SK-N-SH (cell line): Measurements from ENCODE around the gene SLCO3A1. TPM values are rescaled to one million over a fixed set of nuclear protein-coding genes. Genes with fewer than 3 reads are reported as not detected.

Experiments used
- CTCF ChIA-PET: fragments of 300-600, 350-600 bp; formaldehyde crosslinking; extraction: SDS; loops from one replicate; lab custom pipeline; 2021; lab: Yijun Ruan, JAX
- POLR2A ChIA-PET: fragments of 350-600 bp; sonication (Branson Sonifier 250); formaldehyde crosslinking; extraction: SDS; loops from one replicate; lab custom pipeline; 2020; ENCODE audit warnings: antibody characterized with exemption, inconsistent platforms; lab: Yijun Ruan, JAX
- DNase-seq: peaks from one replicate; pipeline ENCODE4 v3.0.0; 2012
- H2AFZ ChIP-seq: fragments of 200-600 bp; sonication (generic); 2 replicates; pipeline ENCODE4 v1.8.1; 2016; ENCODE audit warnings: antibody characterized with exemption, mild to moderate bottlenecking, low read depth
- H3F3A ChIP-seq: fragments of 200-600 bp; sonication (generic); replicated peaks from 2 replicates; pipeline ENCODE3; 2016; ENCODE audit warnings: antibody characterized with exemption, mild to moderate bottlenecking; ENCODE audit not compliant: insufficient read depth
- H3K27ac ChIP-seq, 2 experiments: fragments of 200-500 bp in 1 of 2; fragments of 200-600 bp in 1 of 2; sonication (Bioruptor generic) in 1 of 2; sonication (generic), shearing (Covaris generic) in 1 of 2; 2 replicates each; pipeline versions ENCODE4 v1.5.1 to v1.6.1; 2014 to 2016; ENCODE audit warnings: low read depth in 2 of 2, inconsistent platforms in 1 of 2, low read length in 1 of 2, mild to moderate bottlenecking in 1 of 2, mixed read lengths in 1 of 2
- H3K27me3 ChIP-seq: fragments of 200-600 bp; sonication (generic), shearing (Covaris generic); 2 replicates; pipeline ENCODE4 v1.6.1; 2016; ENCODE audit warnings: mixed run types; ENCODE audit not compliant: insufficient read depth
- H3K36me3 ChIP-seq, 2 experiments: fragments of 200-500 bp in 1 of 2; fragments of 200-600 bp in 1 of 2; sonication (Bioruptor generic) in 1 of 2; sonication (generic) in 1 of 2; replicated peaks in 1 of 2; 2 replicates each; pipeline versions ENCODE3 to v1.5.1; 2014 to 2016; ENCODE audit warnings: low read length in 1 of 2, mild to moderate bottlenecking in 1 of 2; ENCODE audit not compliant: insufficient read depth in 2 of 2, control insufficient read depth in 1 of 2
- H3K4me1 ChIP-seq, 2 experiments: fragments of 200-500 bp in 1 of 2; fragments of 200-600 bp in 1 of 2; sonication (Bioruptor generic) in 1 of 2; sonication (generic), shearing (Covaris generic) in 1 of 2; 2 replicates each; pipeline versions ENCODE4 v1.5.1 to v1.6.1; 2014 to 2016; ENCODE audit warnings: low read depth in 1 of 2, low read length in 1 of 2, mixed run types in 1 of 2; ENCODE audit not compliant: insufficient read depth in 2 of 2, control insufficient read depth in 1 of 2
- H3K4me2 ChIP-seq: fragments of 200-600 bp; sonication (generic), shearing (Covaris generic); 2 replicates; pipeline ENCODE4 v1.6.1; 2017; ENCODE audit warnings: mixed run types
- H3K4me3 ChIP-seq, 2 experiments: fragments of 200-500 bp in 1 of 2; fragments of 200-600 bp in 1 of 2; sonication (Bioruptor generic) in 1 of 2; sonication (generic), shearing (Covaris generic) in 1 of 2; 2 replicates each; pipeline versions ENCODE4 v1.5.1 to v1.8.1; 2014 to 2016; ENCODE audit warnings: low read depth in 2 of 2, inconsistent platforms in 1 of 2, low read length in 1 of 2, mild to moderate bottlenecking in 1 of 2, mixed read lengths in 1 of 2, moderate library complexity in 1 of 2
- H3K79me2 ChIP-seq: fragments of 200-600 bp; sonication (generic); 2 replicates; pipeline ENCODE4 v1.8.1; 2017; ENCODE audit warnings: mild to moderate bottlenecking; ENCODE audit not compliant: insufficient read depth
- H3K9ac ChIP-seq: fragments of 200-600 bp; sonication (generic); 2 replicates; pipeline ENCODE4 v1.6.1; 2017; ENCODE audit warnings: mixed run types
- H3K9me2 ChIP-seq: fragments of 200-600 bp; sonication (generic); 2 replicates; pipeline ENCODE4 v1.6.1; 2017; ENCODE audit warnings: mixed run types
- H3K9me3 ChIP-seq: fragments of 200-600 bp; sonication (generic); 2 replicates; pipeline ENCODE4 v1.6.1; 2017; ENCODE audit warnings: mixed run types, mild to moderate bottlenecking, moderate library complexity
- H4K20me1 ChIP-seq: fragments of 200-600 bp; sonication (generic); 2 replicates; pipeline ENCODE4 v1.6.1; 2017; ENCODE audit warnings: mild to moderate bottlenecking, mixed run types; ENCODE audit not compliant: insufficient read depth
- CHD2 ChIP-seq: fragments of 150-350 bp; IDR thresholded peaks from 2 replicates; pipeline ENCODE4 v1.6.1; 2018; ENCODE audit warnings: low read length; ENCODE audit not compliant: partially characterized antibody
- EZH2phosphoT487 ChIP-seq: fragments of 200-600 bp; sonication (generic); IDR thresholded peaks from 2 replicates; pipeline ENCODE4 v1.6.1; 2017; ENCODE audit warnings: low read depth, mixed run types, mild to moderate bottlenecking, antibody characterized with exemption, moderate library complexity, borderline replicate concordance
- FOSL2 ChIP-seq: IDR thresholded peaks from 2 replicates; pipeline ENCODE4 v1.4.0; 2012; ENCODE audit warnings: low read depth, mild to moderate bottlenecking, moderate library complexity, borderline replicate concordance
- FOXM1 ChIP-seq: IDR thresholded peaks from 2 replicates; pipeline ENCODE4 v1.4.0; 2012; ENCODE audit warnings: low read depth, mild to moderate bottlenecking
- GABPA ChIP-seq: IDR thresholded peaks from 2 replicates; pipeline ENCODE4 v1.4.0; 2012; ENCODE audit warnings: low read depth, mild to moderate bottlenecking
- GATA2 ChIP-seq: sonication (generic); formaldehyde crosslinking; IDR thresholded peaks from 2 replicates; pipeline ENCODE4 v1.5.0; 2020; ENCODE audit warnings: mild to moderate bottlenecking, missing genetic modification reagents
- MXI1 ChIP-seq: IDR thresholded peaks from 2 replicates; pipeline ENCODE4 v1.6.1; 2012; ENCODE audit warnings: mild to moderate bottlenecking, low read depth, low read length, improper control_type of control experiment
- NFIC ChIP-seq: IDR thresholded peaks from 2 replicates; pipeline ENCODE4 v1.4.0; 2012; ENCODE audit warnings: borderline replicate concordance
- NRF1 ChIP-seq: IDR thresholded peaks from 2 replicates; pipeline ENCODE4 v1.6.1; 2012; ENCODE audit warnings: low read depth, mild to moderate bottlenecking, low read length
- POLR2AphosphoS5 ChIP-seq: IDR thresholded peaks from 2 replicates; pipeline ENCODE4 v1.6.1; 2012; ENCODE audit warnings: low read depth, low read length
- RAD21 ChIP-seq: IDR thresholded peaks from 2 replicates; pipeline ENCODE4 v1.6.1; 2012; ENCODE audit warnings: mild to moderate bottlenecking, low read length
- RXRA ChIP-seq: IDR thresholded peaks from 2 replicates; pipeline ENCODE4 v1.4.0; 2012; ENCODE audit warnings: low read depth, mild to moderate bottlenecking, borderline replicate concordance
- TAF1 ChIP-seq: IDR thresholded peaks from 2 replicates; pipeline ENCODE4 v1.6.1; 2012; ENCODE audit warnings: low read depth, mild to moderate bottlenecking, low read length, moderate library complexity, borderline replicate concordance
- TCF12 ChIP-seq: IDR thresholded peaks from 2 replicates; pipeline ENCODE4 v1.4.0; 2012
- YY1 ChIP-seq: IDR thresholded peaks from 2 replicates; pipeline ENCODE4 v1.4.0; 2012; ENCODE audit warnings: low read depth, mild to moderate bottlenecking
- WGBS: methylation state at CpG from one replicate; pipeline ENCODE4 v1.1.6; 2017; ENCODE audit warnings: low lambda C conversion rate; 5-methylcytosine and 5-hydroxymethylcytosine counted together
- polyA plus RNA-seq, 3 experiments: library from polyadenylated mRNA; depleted of rRNA; stranded (reverse); fragments of >200 nt; gene quantifications; 2 replicates each; pipeline ENCODE4 v1.2.3, GENCODE V29; 2012
- TF ChIP-seq, protein P1 (sequence below): IDR thresholded peaks from 2 replicates; pipeline ENCODE4; 2012
- TF ChIP-seq, protein P2 (sequence below): fragments of 200-600 bp; sonication (generic); IDR thresholded peaks from 2 replicates; pipeline ENCODE4 v1.6.1; 2017; ENCODE audit warnings: antibody characterized with exemption, mild to moderate bottlenecking, moderate library complexity
- TF ChIP-seq, protein P3 (sequence below): IDR thresholded peaks from 2 replicates; pipeline ENCODE4 v1.6.1; 2012; ENCODE audit warnings: mild to moderate bottlenecking, low read depth, low read length, moderate library complexity
- TF ChIP-seq, protein P4 (sequence below): IDR thresholded peaks from 2 replicates; pipeline ENCODE4 v1.4.0; 2012; ENCODE audit warnings: low read depth
- TF ChIP-seq, protein P5 (sequence below): IDR thresholded peaks from 2 replicates; pipeline ENCODE4 v1.4.0; 2012; ENCODE audit warnings: low read depth, borderline replicate concordance
- TF ChIP-seq, protein P6 (sequence below): fragments of 150-350 bp; IDR thresholded peaks from 2 replicates; pipeline ENCODE4 v1.6.1; 2017; ENCODE audit warnings: antibody characterized with exemption, low read length, low read depth, borderline replicate concordance

SLCO3A1 gene
- polyA plus RNA-seq, 1 of the 3 experiments (the other 2 are of a cell fraction): 19.7 TPM

DNA sequence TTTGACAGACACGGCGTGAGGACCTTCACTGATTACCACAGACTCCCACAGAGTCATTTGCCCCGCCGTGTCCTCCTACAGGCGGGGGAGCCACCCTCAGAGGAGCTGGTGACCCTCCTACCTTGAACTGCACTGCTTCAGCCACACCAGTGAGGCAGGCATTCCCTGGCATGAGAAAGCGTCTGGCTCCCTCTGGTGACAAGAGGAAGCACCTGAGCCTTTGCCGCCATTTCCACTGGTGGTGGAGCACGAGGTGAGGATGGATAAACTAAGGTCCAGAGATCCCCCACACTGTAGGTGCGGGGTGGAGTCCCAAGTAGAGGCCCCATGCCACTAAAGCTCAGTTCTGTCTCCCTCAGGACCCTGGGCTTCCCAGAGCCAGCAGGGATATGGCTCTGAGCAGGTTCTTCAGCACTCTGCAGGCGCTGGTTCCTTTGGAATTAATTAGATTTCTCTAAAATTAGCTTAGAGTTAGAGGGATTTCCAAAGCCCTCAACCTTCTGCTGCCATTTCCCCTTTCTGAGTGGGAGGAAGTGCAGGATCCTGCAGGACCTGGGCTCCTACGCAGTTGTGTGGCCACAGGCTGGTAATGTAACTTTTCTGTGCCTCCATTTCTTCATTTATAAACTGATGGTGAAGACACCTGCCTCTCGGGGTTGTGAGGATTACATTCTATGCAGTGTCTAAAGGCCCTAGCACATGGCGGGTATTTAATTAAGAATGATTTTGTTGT, 224.0 kb downstream of the SLCO3A1 start (continued):
- TF ChIP-seq, protein P1, sequence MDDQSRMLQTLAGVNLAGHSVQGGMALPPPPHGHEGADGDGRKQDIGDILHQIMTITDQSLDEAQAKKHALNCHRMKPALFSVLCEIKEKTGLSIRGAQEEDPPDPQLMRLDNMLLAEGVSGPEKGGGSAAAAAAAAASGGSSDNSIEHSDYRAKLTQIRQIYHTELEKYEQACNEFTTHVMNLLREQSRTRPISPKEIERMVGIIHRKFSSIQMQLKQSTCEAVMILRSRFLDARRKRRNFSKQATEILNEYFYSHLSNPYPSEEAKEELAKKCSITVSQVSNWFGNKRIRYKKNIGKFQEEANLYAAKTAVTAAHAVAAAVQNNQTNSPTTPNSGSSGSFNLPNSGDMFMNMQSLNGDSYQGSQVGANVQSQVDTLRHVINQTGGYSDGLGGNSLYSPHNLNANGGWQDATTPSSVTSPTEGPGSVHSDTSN: no peak
- no peak for TF ChIP-seq EZH2phosphoT487
- TF ChIP-seq GABPA: no peak
- no peak for TF ChIP-seq GATA2 (CRISPR knock-in tag)
- no peak for TF ChIP-seq RXRA

DNA sequence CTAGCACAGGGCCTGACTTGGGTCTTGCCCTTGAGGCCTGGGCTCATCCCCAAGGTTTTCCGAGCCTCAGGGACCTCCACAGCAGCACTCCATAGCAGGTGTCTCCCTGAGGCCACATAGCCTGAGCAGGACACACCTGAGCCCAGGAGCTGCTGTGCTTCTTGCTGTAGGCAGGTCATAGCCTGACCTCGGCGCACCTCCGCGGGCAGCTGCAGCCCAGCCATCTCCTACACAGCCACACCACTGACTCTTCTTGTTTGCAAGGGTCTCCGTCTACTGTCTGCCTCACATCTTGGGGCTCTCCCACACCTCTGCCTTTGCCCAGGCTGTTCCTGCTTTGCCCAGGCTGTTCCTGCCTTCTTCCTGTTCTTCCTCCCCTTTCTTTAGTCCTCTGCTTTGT, 224.8 kb downstream of the SLCO3A1 start:
- CTCF ChIA-PET: interaction anchor here (0.6 to 9.5 kb wide), 44 partner anchors 10 to 806 kb away, joined by 3 to 112 read pairs (median 5); partner anchors contain the start of gene SLCO3A1
- H3F3A ChIP-seq: no peaks in the 10 kb centered on the region
- 99% methylated on average over 5 of the region's 6 CpGs for WGBS

More for the DNA sequence above, 224.8 kb downstream of the SLCO3A1 start:
- no peak for DNase-seq
- Histone ChIP-seq H3K4me3 (no peak overlapping the region), H4K20me1 (no peaks in the 10 kb centered on the region), H3K4me1 (peaks cover 0 to 16% of the 10 kb centered on the region in 2 experiments; a peak in 2 of 4 replicates), H3K27ac (no peak overlapping the region), H3K9me2 (no peaks in the 10 kb centered on the region), H3K36me3 (no peaks in the 10 kb centered on the region), H3K27me3 (no peaks in the 10 kb centered on the region), H3K4me2 (no peak overlapping the region), H3K9me3 (no peaks in the 10 kb centered on the region), H3K9ac (no peak overlapping the region), H3K79me2 (no peaks in the 10 kb centered on the region), H2AFZ (no peak overlapping the region)
- TF ChIP-seq NFIC (no peak), EZH2phosphoT487 (no peak), POLR2AphosphoS5 (no peak), MXI1 (no peak), YY1 (no peak), RXRA (no peak), FOXM1 (no peak), TAF1 (no peak), NRF1 (no peak), FOSL2 (no peak), TCF12 (no peak), CHD2 (no peak), RAD21 (no peak)
- TF ChIP-seq, protein P2, sequence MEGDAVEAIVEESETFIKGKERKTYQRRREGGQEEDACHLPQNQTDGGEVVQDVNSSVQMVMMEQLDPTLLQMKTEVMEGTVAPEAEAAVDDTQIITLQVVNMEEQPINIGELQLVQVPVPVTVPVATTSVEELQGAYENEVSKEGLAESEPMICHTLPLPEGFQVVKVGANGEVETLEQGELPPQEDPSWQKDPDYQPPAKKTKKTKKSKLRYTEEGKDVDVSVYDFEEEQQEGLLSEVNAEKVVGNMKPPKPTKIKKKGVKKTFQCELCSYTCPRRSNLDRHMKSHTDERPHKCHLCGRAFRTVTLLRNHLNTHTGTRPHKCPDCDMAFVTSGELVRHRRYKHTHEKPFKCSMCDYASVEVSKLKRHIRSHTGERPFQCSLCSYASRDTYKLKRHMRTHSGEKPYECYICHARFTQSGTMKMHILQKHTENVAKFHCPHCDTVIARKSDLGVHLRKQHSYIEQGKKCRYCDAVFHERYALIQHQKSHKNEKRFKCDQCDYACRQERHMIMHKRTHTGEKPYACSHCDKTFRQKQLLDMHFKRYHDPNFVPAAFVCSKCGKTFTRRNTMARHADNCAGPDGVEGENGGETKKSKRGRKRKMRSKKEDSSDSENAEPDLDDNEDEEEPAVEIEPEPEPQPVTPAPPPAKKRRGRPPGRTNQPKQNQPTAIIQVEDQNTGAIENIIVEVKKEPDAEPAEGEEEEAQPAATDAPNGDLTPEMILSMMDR: no peak
- TF ChIP-seq, protein P3, sequence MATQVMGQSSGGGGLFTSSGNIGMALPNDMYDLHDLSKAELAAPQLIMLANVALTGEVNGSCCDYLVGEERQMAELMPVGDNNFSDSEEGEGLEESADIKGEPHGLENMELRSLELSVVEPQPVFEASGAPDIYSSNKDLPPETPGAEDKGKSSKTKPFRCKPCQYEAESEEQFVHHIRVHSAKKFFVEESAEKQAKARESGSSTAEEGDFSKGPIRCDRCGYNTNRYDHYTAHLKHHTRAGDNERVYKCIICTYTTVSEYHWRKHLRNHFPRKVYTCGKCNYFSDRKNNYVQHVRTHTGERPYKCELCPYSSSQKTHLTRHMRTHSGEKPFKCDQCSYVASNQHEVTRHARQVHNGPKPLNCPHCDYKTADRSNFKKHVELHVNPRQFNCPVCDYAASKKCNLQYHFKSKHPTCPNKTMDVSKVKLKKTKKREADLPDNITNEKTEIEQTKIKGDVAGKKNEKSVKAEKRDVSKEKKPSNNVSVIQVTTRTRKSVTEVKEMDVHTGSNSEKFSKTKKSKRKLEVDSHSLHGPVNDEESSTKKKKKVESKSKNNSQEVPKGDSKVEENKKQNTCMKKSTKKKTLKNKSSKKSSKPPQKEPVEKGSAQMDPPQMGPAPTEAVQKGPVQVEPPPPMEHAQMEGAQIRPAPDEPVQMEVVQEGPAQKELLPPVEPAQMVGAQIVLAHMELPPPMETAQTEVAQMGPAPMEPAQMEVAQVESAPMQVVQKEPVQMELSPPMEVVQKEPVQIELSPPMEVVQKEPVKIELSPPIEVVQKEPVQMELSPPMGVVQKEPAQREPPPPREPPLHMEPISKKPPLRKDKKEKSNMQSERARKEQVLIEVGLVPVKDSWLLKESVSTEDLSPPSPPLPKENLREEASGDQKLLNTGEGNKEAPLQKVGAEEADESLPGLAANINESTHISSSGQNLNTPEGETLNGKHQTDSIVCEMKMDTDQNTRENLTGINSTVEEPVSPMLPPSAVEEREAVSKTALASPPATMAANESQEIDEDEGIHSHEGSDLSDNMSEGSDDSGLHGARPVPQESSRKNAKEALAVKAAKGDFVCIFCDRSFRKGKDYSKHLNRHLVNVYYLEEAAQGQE: no peak
- TF ChIP-seq, protein P4, sequence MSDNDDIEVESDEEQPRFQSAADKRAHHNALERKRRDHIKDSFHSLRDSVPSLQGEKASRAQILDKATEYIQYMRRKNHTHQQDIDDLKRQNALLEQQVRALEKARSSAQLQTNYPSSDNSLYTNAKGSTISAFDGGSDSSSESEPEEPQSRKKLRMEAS: no peak
- TF ChIP-seq, protein P5, sequence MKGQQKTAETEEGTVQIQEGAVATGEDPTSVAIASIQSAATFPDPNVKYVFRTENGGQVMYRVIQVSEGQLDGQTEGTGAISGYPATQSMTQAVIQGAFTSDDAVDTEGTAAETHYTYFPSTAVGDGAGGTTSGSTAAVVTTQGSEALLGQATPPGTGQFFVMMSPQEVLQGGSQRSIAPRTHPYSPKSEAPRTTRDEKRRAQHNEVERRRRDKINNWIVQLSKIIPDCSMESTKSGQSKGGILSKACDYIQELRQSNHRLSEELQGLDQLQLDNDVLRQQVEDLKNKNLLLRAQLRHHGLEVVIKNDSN: no peak
- TF ChIP-seq, protein P1: no peak
- TF ChIP-seq, protein P6, sequence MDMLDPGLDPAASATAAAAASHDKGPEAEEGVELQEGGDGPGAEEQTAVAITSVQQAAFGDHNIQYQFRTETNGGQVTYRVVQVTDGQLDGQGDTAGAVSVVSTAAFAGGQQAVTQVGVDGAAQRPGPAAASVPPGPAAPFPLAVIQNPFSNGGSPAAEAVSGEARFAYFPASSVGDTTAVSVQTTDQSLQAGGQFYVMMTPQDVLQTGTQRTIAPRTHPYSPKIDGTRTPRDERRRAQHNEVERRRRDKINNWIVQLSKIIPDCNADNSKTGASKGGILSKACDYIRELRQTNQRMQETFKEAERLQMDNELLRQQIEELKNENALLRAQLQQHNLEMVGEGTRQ: no peak
- POLR2A ChIA-PET: no interaction called here
